Measurements from ENCODE around the gene NR1I3.

NR1I3 gene

GRCh38 chr1:161218301-161219077 lies 19.5 kb downstream of the NR1I3 start:
- no peak for DNase-seq (ENCODE audit: low read depth)

GRCh38 chr1:161217831-161218230 lies 20.2 kb downstream of the NR1I3 start:
- no peak for DNase-seq (ENCODE audit: low read depth)

- no peak for DNase-seq (ENCODE audit: low read depth)
Measured at GRCh38 chr1:161216945-161217712, 20.9 kb downstream of the NR1I3 start.

DNA sequence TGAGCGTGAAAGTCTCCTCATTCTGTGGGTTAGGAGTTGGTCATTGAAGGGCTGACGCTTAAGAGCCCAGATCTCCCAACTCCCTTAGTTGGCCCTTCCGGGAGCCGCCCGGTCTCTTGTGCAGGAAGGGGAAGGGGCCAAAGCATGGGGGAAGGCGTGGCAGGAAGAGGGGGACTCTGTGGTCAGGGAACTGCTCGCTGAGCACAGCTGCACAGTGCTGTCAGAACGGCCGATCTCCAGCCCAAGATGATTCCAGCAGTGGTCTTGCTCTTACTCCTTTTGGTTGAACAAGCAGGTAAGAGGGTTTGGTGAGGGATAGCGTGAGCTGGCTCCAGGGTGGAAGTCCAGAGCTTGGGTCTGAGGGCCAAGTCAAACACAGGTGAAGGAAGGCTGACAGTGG lies 22.9 kb downstream of the NR1I3 start, which contains the start of gene FCER1G:
Gene FCER1G, plus strand, starts transcription at position 220 of the 400 bp plus-strand sequence. Its CDS starts 27 bp downstream, at position 247.
- DNase-seq (ENCODE audit: low read depth): no peak

GRCh38 chr1:161214369-161214768 lies 23.6 kb downstream of the NR1I3 start:
- DNase-seq (ENCODE audit: low read depth): no peak

DNA sequence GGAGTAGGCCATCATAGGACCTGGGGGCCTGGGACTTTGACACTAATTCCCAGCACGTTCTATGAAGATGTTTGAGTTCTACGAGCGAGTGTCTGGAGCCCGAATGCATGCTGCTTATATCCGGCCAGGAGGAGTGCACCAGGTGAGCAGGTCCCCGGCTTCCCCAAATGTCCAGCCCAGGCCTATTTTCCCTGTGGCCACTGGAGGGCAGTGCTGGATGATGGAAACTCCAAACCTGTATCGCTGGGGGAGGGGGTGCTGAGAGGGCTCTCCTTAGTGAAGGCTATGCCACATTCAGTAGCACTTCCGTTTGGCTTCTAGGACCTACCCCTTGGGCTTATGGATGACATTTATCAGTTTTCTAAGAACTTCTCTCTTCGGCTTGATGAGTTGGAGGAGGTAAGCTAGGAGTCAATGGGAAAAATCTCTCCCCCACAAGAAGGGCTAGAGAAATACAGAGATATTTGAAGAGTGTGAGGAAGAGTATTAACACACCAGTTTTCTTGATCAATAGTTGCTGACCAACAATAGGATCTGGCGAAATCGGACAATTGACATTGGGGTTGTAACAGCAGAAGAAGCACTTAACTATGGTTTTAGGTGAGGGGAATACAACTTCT lies 28.1 kb downstream of the NR1I3 start:
- peak; percentile 60 for DNase-seq (ENCODE audit: low read depth)

DNA sequence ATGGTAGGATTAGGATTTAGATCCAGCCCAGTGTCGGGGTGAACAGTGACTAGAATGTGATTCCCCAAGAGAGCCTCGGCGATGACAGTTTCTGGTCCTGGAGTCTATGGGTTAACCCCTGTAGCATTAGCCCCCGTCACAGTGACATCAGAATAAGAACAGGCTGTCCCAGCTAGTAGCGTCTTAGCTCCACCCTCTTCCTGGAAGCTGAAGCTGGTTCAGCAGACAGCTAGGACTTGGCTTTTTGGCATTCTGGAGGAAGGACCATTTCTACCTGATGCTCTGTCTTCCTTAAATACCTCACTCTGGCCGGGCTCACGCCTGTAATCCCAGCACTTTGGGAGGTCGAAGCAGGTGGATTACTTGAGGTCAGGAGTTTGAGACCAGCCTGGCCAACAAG lies 30.8 kb downstream of the NR1I3 start:
- no peak for DNase-seq (ENCODE audit: low read depth)

- no peak for DNase-seq (ENCODE audit: low read depth)
Measured at GRCh38 chr1:161206411-161207140, 31.4 kb downstream of the NR1I3 start.

- DNase-seq (ENCODE audit: low read depth): peak; percentile 89
Measured at GRCh38 chr1:161201836-161202712, 35.9 kb downstream of the NR1I3 start, which contains the start of gene NDUFS2. NDUFS2 (plus strand) TSS chr1:161202367; CDS start chr1:161202386, 19 bp downstream.

DNA sequence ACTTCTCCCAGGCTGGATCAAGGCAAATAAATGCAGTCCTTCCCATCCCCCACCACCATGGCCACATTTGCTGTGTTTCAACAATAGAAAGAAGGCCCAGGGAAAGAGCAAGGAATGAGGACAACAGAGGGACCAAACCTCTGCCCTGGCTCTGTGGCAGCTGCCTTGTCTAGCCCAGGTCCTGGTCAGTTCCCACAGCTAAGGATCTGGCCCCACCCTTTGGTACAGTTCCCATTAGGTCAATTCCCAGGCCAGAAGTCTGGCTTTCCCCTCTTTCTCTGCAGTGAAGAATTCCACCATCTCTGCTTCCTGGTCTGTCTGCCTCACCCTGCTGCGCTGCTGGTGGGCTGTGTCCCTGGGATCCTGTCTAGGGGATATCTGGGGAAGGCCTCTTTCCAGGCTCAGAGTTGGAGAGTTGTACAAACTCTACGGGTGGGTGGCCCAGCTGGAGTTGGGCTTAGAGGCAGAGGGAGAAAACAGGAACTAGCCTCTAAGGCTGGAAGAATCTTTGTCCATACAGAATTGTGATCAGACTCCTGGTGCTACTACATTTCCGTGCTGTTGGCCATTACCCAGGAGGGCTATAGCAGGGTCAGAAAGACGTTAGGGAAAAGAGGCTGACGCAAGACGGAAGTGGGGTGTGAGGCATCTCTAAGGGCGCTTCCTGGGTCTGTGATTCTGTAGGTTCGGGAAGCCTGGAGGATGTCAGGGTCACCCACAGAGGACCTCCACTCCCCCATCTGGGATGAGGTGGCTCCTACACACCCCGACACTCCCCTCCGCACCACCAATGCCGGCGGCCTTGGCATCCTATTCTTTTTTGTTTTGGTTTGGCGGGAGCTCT lies 36.8 kb downstream of the NR1I3 start:
- no peak for DNase-seq (ENCODE audit: low read depth)

DNA sequence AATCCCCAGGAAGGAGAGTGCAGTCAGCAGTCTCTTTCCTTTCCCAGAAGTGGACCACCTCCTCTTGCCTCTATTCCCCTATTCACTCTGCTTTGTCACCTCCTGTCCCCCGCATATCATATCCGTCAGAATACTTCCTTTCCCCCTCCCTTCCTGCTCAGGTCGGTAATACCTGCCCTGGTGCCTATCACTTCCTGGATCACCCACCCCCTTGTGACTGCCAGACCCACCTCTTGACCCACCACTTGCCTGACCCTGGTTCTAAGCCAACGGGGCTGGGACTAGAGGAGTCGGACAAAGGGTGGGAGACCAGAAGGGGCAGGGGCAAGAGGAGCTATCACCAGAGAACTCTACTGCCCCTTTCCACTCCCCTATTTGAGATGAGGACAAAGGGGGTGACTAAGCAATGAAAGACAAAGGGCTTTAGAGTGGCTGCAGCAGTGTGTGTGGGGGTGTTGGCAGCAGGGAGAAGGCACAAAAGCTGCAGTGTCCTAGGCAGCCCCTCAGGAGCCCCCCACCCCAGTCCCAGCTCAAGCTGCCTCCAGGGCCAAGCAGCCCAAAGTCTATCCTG lies 37.5 kb downstream of the NR1I3 start:
- DNase-seq (ENCODE audit: low read depth): no peak

DNA sequence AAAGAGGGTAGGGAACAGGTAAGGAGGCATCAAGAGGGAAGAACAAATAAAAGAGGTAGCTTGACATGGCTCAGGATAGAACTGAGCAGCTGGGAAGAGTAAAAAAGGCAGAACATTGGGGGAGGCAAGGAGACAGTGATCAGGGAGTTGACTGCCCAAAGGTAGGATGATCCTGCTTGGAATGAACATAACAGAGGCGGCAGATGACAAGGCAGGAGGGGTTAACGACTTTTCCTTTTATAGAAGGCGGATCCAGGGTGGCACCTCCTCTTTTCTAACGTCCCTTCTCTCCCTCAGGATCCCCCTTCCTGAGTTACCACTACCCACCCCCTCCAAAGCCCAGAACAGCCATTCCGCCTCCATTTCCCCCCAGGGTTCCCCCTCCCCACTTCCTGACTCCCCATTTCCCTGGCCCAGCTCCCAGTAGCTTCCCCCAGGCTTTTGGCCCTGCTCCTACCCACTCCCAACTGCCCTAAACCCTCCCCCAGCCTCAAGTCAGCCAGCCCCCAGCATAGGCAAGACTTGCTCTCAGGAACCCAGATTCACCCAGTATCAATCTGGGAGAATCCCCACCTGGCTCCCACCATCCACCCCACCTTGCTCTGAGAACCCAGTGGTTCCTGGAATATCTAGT lies 38.4 kb downstream of the NR1I3 start:
- no peak for DNase-seq (ENCODE audit: low read depth)

GRCh38 chr1:161198897-161199431 lies 39.0 kb downstream of the NR1I3 start, which contains the start of gene ADAMTS4:
ADAMTS4 (minus strand) TSS chr1:161199054; CDS start chr1:161198627, 427 bp downstream.
- DNase-seq (ENCODE audit: low read depth): no peak

GRCh38 chr1:161198194-161198896 lies 39.7 kb downstream of the NR1I3 start:
- no peak for DNase-seq (ENCODE audit: low read depth)

DNA sequence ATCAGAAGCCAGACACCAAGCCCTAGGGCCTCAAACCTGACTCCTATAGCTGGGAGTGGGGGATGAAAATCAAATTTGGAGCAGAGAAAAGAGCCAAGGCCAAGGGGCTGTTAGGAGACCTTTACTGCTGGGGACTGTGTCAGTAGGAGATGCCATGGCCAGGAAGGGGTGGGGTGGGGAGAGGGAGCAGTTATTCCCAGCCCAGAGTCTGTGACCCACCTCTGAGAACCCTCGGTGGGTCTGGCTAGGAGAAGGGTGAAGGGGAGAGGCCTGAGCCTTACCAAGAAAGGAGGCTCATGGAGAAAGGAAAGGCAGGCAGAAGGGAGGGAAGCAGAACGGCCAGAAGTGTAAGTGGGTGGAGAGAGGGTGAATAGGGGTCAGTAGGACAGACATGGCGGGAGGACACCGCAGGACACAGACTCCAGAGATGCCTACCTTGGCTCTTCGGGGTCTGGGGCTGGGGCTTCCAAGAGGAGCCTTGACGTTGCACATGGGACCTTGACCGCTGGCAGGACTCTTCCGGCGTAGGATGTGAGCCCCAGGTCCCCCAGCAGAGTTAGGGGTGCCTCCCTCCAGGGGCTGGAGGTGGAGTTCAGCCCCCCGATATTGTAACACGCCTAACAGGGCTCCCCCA lies 40.3 kb downstream of the NR1I3 start:
- no peak for DNase-seq (ENCODE audit: low read depth)

GRCh38 chr1:161196521-161197451 lies 41.2 kb downstream of the NR1I3 start:
- DNase-seq (ENCODE audit: low read depth): no peak

GRCh38 chr1:161196111-161196510 lies 41.9 kb downstream of the NR1I3 start:
- DNase-seq (ENCODE audit: low read depth): no peak
